ENCODE data around the gene SLC22A12. TPM values are rescaled to one million over a fixed set of nuclear protein-coding genes. Genes with fewer than 3 reads are reported as not detected.

The SLC22A12 gene
- total RNA-seq, 1 experiment from 2014 or later: not detected

GRCh38 chr11:64556721-64557250, 34.2 kb upstream of the SLC22A12 start:
- Histone ChIP-seq H3K9me3 (ENCODE audit: low read length) (no peaks in the 10 kb centered on the region), H3K9me2 (replicated peaks; ENCODE audit: low read length) (no peaks in the 10 kb centered on the region), H4K20me1 (ENCODE audit: low read length) (no peaks in the 10 kb centered on the region), H3K4me3 (ENCODE audit: low read length) (no peak overlapping the region), H3K79me2 (ENCODE audit: low read length) (no peaks in the 10 kb centered on the region), H3K27ac (ENCODE audit: low read length) (no peak overlapping the region), H3K4me1 (ENCODE audit: insufficient read depth, low read length) (peaks cover 5% of the 10 kb centered on the region; the same call in 1 of the 2 replicates), H3K27me3 (ENCODE audit: low read length) (peaks cover 3% of the 10 kb centered on the region; the same call in 1 of the 2 replicates), H3F3A (ENCODE audit: low read length, unreplicated experiment) (no peaks in the 10 kb centered on the region), H3K9ac (ENCODE audit: low read length) (no peak overlapping the region), H2AFZ (ENCODE audit: low read length) (no peak overlapping the region), H3K36me3 (ENCODE audit: low read depth, low read length) (no peaks in the 10 kb centered on the region), H3K4me2 (ENCODE audit: low read length) (no peak overlapping the region)
- ATAC-seq (no peak), DNase-seq (no peak)
- BruUV-seq (replicated peaks): no TSS peak
- TF ChIP-seq EZH2 (IDR thresholded peaks at IDR 0.05; ENCODE audit: low read length, unreplicated experiment) (no peak), EZH2phosphoT487 (IDR thresholded peaks at IDR 0.05; ENCODE audit: borderline replicate concordance, low read length) (no peak), CTCF (conservative IDR thresholded peaks at IDR 0.05; ENCODE audit: low read depth, low read length) (no peak)
- ChIA-PET CTCF (no interaction called here), POLR2A (ENCODE audit: unreplicated experiment) (interaction anchor here (0.6 kb wide), 1 partner anchor 940 kb away, joined by 13 read pairs; no protein-coding TSS in a partner anchor)
- intact Hi-C loops (cut with micrococcal nuclease): no loop called here

DNA sequence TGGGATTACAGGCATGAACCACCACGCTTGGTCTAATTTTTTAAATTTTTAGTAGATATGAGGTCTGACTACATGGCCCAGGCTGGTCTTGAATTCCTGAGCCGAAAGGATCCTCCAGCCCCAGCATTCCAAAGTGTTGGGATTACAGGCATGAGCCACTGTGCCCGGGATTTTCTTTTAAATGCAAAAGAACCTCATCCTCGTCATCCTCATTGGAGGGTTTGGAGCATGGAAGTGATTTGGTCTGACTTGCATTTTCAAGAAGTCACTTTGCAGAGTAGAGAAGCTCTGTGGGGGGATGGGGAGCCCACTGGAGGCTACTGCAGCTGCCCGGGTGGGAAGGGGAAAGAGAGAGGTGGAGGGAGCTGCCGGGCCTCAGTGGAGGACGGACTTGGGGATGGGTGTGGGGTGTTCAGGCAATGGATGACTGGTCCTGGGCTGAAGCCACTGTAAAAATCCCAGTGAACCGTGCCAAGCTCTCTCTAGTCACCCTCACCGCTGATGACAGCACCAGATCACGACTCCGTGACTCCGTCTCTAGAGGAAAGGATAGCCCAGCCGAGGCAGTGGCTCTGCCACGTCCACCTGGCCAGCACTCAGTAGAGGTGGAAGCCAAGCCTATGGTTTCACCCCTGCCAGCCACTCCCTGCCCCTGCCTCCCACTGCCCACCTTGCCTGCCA, 32.8 kb upstream of the SLC22A12 start:
- TF ChIP-seq EZH2phosphoT487 (IDR thresholded peaks at IDR 0.05; ENCODE audit: borderline replicate concordance, low read length) (no peak), EZH2 (IDR thresholded peaks at IDR 0.05; ENCODE audit: low read length, unreplicated experiment) (no peak), CTCF (conservative IDR thresholded peaks at IDR 0.05; ENCODE audit: low read depth, low read length) (no peak)
- H3K27me3 ChIP-seq (ENCODE audit: low read length): no peaks in the 10 kb centered on the region
- BruUV-seq (replicated peaks): no TSS peak
- no peaks in the 10 kb centered on the region for H3F3A ChIP-seq (ENCODE audit: low read length, unreplicated experiment)
- no peak overlapping the region for H3K27ac ChIP-seq (ENCODE audit: low read length)
- no peak overlapping the region for H3K9ac ChIP-seq (ENCODE audit: low read length)
- no peaks in the 10 kb centered on the region for H4K20me1 ChIP-seq (ENCODE audit: low read length)
- no peak for DNase-seq
- no peaks in the 10 kb centered on the region for H3K79me2 ChIP-seq (ENCODE audit: low read length)
- ChIA-PET CTCF (no interaction called here), POLR2A (ENCODE audit: unreplicated experiment) (no interaction called here)
- ATAC-seq: no peak
- no peaks in the 10 kb centered on the region for H3K9me2 ChIP-seq (replicated peaks; ENCODE audit: low read length)
- H3K4me3 ChIP-seq (ENCODE audit: low read length): no peak overlapping the region
- H3K4me2 ChIP-seq (ENCODE audit: low read length): no peak overlapping the region
- peaks cover 5% of the 10 kb centered on the region; the same call in 1 of the 2 replicates for H3K4me1 ChIP-seq (ENCODE audit: insufficient read depth, low read length)
- H2AFZ ChIP-seq (ENCODE audit: low read length): no peak overlapping the region
- intact Hi-C loops (cut with micrococcal nuclease): no loop called here
- H3K9me3 ChIP-seq (ENCODE audit: low read length): no peaks in the 10 kb centered on the region
- H3K36me3 ChIP-seq (ENCODE audit: low read depth, low read length): no peaks in the 10 kb centered on the region

GRCh38 chr11:64558869-64559268, 32.2 kb upstream of the SLC22A12 start:
- Histone ChIP-seq H3K9ac (ENCODE audit: low read length) (no peak overlapping the region), H3K79me2 (ENCODE audit: low read length) (no peaks in the 10 kb centered on the region), H3K4me2 (ENCODE audit: low read length) (no peak overlapping the region), H3K9me2 (replicated peaks; ENCODE audit: low read length) (no peaks in the 10 kb centered on the region), H3K27ac (ENCODE audit: low read length) (no peak overlapping the region), H3F3A (ENCODE audit: low read length, unreplicated experiment) (no peaks in the 10 kb centered on the region), H3K4me3 (ENCODE audit: low read length) (no peak overlapping the region), H3K36me3 (ENCODE audit: low read depth, low read length) (no peaks in the 10 kb centered on the region), H4K20me1 (ENCODE audit: low read length) (no peaks in the 10 kb centered on the region), H2AFZ (ENCODE audit: low read length) (no peak overlapping the region), H3K27me3 (ENCODE audit: low read length) (no peaks in the 10 kb centered on the region), H3K9me3 (ENCODE audit: low read length) (no peaks in the 10 kb centered on the region), H3K4me1 (ENCODE audit: insufficient read depth, low read length) (peaks cover 5% of the 10 kb centered on the region; the same call in 1 of the 2 replicates)
- POLR2A ChIA-PET (ENCODE audit: unreplicated experiment): no interaction called here
- no TSS peak for BruUV-seq (replicated peaks)
- DNase-seq (no peak), ATAC-seq (no peak)
- TF ChIP-seq CTCF (conservative IDR thresholded peaks at IDR 0.05; ENCODE audit: low read depth, low read length): no peak
- TF ChIP-seq EZH2phosphoT487 (IDR thresholded peaks at IDR 0.05; ENCODE audit: borderline replicate concordance, low read length): no peak
- no peak for TF ChIP-seq EZH2 (IDR thresholded peaks at IDR 0.05; ENCODE audit: low read length, unreplicated experiment)
- CTCF ChIA-PET: no interaction called here
- intact Hi-C loops (cut with micrococcal nuclease): no loop called here
